H1 (cell line): Measurements from ENCODE around the gene MYADM. TPM values are rescaled to one million over a fixed set of nuclear protein-coding genes. Genes with fewer than 3 reads are reported as not detected.

Experiments used
- CBX8 ChIP-seq: fragments of 300-800, 300-1000 bp; sonication (generic); IDR thresholded peaks from 2 replicates; pipeline ENCODE4 v1.7.1; 2016; ENCODE audit warnings: low read depth, low read length, borderline replicate concordance
- CEBPB ChIP-seq: IDR thresholded peaks from 2 replicates; pipeline ENCODE4 v1.6.1; 2012; ENCODE audit warnings: low read depth, low read length
- NANOG ChIP-seq: IDR thresholded peaks from 2 replicates; pipeline ENCODE4 v1.6.1; 2011; ENCODE audit warnings: low read length, low read depth, mild to moderate bottlenecking, inconsistent platforms; ENCODE audit not compliant: insufficient read depth, poor library complexity, severe bottlenecking
- POLR2AphosphoS5 ChIP-seq: IDR thresholded peaks from 2 replicates; pipeline ENCODE4 v1.6.1; 2011; ENCODE audit warnings: low read depth, low read length
- SRF ChIP-seq: IDR thresholded peaks from 2 replicates; pipeline ENCODE4 v1.6.1; 2011; ENCODE audit warnings: mild to moderate bottlenecking, low read depth, low read length, moderate library complexity
- TAF1 ChIP-seq: IDR thresholded peaks from 2 replicates; pipeline ENCODE4 v1.6.1; 2011; ENCODE audit warnings: mild to moderate bottlenecking, low read depth, low read length
- TBP ChIP-seq: IDR thresholded peaks from 2 replicates; pipeline ENCODE4 v1.6.1; 2011; ENCODE audit warnings: low read depth, low read length, improper control_type of control experiment
- polyA plus RNA-seq, 7 experiments: library from polyadenylated mRNA; depleted of rRNA in 3 of 7; stranded (reverse) in 5 of 7; unstranded in 2 of 7; fragments of >200 nt in 5 of 7; fragments of 200-250 nt in 2 of 7; gene quantifications; 1 replicate in 5 of 7; 2 replicates in 1 of 7; 4 replicates in 1 of 7; pipeline versions ENCODE4 v1.2.1 to v1.2.3, GENCODE V29; 2011 to 2013; ENCODE audit warnings: missing spikeins in 2 of 7, mixed read lengths in 2 of 7
- total RNA-seq: library from RNA; stranded (reverse); fragmentation: NEBNext Ultra II Directional; extraction: Animal tissue kit (Norgen Biotek cat#: 25700); gene quantifications from 2 replicates; pipeline ENCODE4 v1.2.1, GENCODE V29; 2021

The MYADM gene
- total and polyA plus RNA-seq, 2 of the 8 experiments (the other 6 are each of a cell fraction or from before 2014, with no cell fraction given): 70.1 to 74.2 TPM

- TF ChIP-seq NANOG (no peak), TAF1 (no peak), TBP (no peak), CBX8 (no peak), SRF (no peak), POLR2AphosphoS5 (peak; percentile 56; the same call in 1 of the 2 replicates), CEBPB (no peak)
Observed at GRCh38 chr19:53875602-53876325, 8.1 kb downstream of the MYADM start (continued).
